Measurements from ENCODE around the gene ELAVL3.
"Not testable (repeated sequence)": the region's sequence is repeated elsewhere in the genome, so short reads cannot be mapped to it uniquely, and the experiment has no call there.

Gene ELAVL3

GRCh38 chr19:11486661-11487503, 6.0 kb upstream of the ELAVL3 start:
- DNase-seq (ENCODE audit: low read depth in 3 of 3) = no peak

- DNase-seq (ENCODE audit: low read depth in 3 of 3) = no peak
These were observed 4.5 kb upstream of the ELAVL3 start for GRCh38 chr19:11485245-11485837.

GRCh38 chr19:11483366-11484111, 2.7 kb upstream of the ELAVL3 start:
- no peak for DNase-seq (ENCODE audit: low read depth in 3 of 3)

GRCh38 chr19:11482384-11483050, 1.7 kb upstream of the ELAVL3 start:
- DNase-seq (ENCODE audit: low read depth in 3 of 3) = peak; percentile 68 to 89 (median 78)

- DNase-seq (ENCODE audit: low read depth in 3 of 3) = peak; percentile 49 to 82 (median 57)
These were observed 913 bp upstream of the ELAVL3 start for GRCh38 chr19:11481534-11482383.

- no peak for DNase-seq (ENCODE audit: low read depth in 3 of 3)
These were observed 740 bp downstream of the ELAVL3 start for GRCh38 chr19:11479898-11480714.

GRCh38 chr19:11479090-11479897, 1.6 kb downstream of the ELAVL3 start:
- peak in 2 of 3 experiments; percentile 22 to 45 for DNase-seq (ENCODE audit: low read depth in 3 of 3)

GRCh38 chr19:11478167-11479089, 2.4 kb downstream of the ELAVL3 start:
- DNase-seq (ENCODE audit: low read depth in 3 of 3) = no peak

- no peak for DNase-seq (ENCODE audit: low read depth in 3 of 3)
These were observed 5.0 kb downstream of the ELAVL3 start for GRCh38 chr19:11475861-11476260.

- DNase-seq (ENCODE audit: low read depth in 3 of 3) = not testable (repeated sequence)
These were observed 5.5 kb downstream of the ELAVL3 start for GRCh38 chr19:11475343-11475742.

- DNase-seq (ENCODE audit: low read depth in 3 of 3) = no peak
These were observed 7.1 kb downstream of the ELAVL3 start for GRCh38 chr19:11473725-11474124.

- not testable (repeated sequence) for DNase-seq (ENCODE audit: low read depth in 3 of 3)
These were observed 12.5 kb downstream of the ELAVL3 start for GRCh38 chr19:11468266-11468845.

GRCh38 chr19:11465600-11465999, 15.2 kb downstream of the ELAVL3 start:
- DNase-seq (ENCODE audit: low read depth in 3 of 3) = no peak

- no peak for DNase-seq (ENCODE audit: low read depth in 3 of 3)
These were observed 16.2 kb downstream of the ELAVL3 start for GRCh38 chr19:11464333-11465265.

GRCh38 chr19:11463391-11463790, 17.5 kb downstream of the ELAVL3 start:
- no peak for DNase-seq (ENCODE audit: low read depth in 3 of 3)

- no peak for DNase-seq (ENCODE audit: low read depth in 3 of 3)
These were observed 19.4 kb downstream of the ELAVL3 start for GRCh38 chr19:11461453-11461852.

GRCh38 chr19:11460207-11460606, 20.6 kb downstream of the ELAVL3 start:
- no peak for DNase-seq (ENCODE audit: low read depth in 3 of 3)
